OCI-LY3 (cell line): ENCODE measurements around the gene OIT3.

Experiments used
- CTCF ChIP-seq: fragments of 200-600, 300-600 bp; sonication (generic); IDR thresholded peaks from 2 replicates; pipeline ENCODE4 v1.5.1; 2014; ENCODE audit warnings: antibody characterized with exemption, low read length, low read depth
- EZH2phosphoT487 ChIP-seq: fragments of 200-600 bp; shearing (Covaris generic); IDR thresholded peaks from 2 replicates; pipeline ENCODE4 v1.6.1; 2018; ENCODE audit warnings: antibody characterized with exemption, mixed run types, low read depth

GRCh38 chr10:72850861-72851260 lies 42.7 kb upstream of the OIT3 start:
- TF ChIP-seq EZH2phosphoT487 (no peak), CTCF (no peak)
